H1 (cell line): ENCODE data around the gene PNMA1. TPM values are rescaled to one million over a fixed set of nuclear protein-coding genes. Genes with fewer than 3 reads are reported as not detected.

Experiments
- CTCF ChIA-PET: fragments of 300-600 bp; sonication (Branson Sonifier 250); formaldehyde crosslinking; loops from one replicate; lab custom pipeline; 2021; ENCODE audit not compliant: partially characterized antibody; lab: Charles Lee
- POLR2A ChIA-PET: fragments of 300-600 bp; sonication (Branson Sonifier 250); formaldehyde crosslinking; loops from one replicate; lab custom pipeline; 2021; ENCODE audit warnings: inconsistent platforms; ENCODE audit not compliant: partially characterized antibody; lab: Charles Lee
- DNase-seq, 2 experiments: peaks; one replicate each; pipeline versions ENCODE4 v3.0.0 to v3.0.0-alpha.2; 2010 to 2022; ENCODE audit warnings: low spot score in 2 of 2, low read depth in 1 of 2, mixed read lengths in 1 of 2
- FAIRE-seq: peaks from 2 replicates; lab custom pipeline; 2011; peaks lifted over from hg19 to GRCh38; lab: Jason Lieb, UNC
- H2AFZ ChIP-seq: 2 replicates; pipeline ENCODE4 v1.8.1; 2012; ENCODE audit warnings: low read length, inconsistent platforms
- H2AK5ac ChIP-seq: 2 replicates; pipeline ENCODE4 v1.6.1; 2013; ENCODE audit warnings: low read depth, low read length
- H2BK120ac ChIP-seq: replicated peaks from 2 replicates; pipeline ENCODE3; 2013; ENCODE audit warnings: low read depth, low read length, inconsistent platforms
- H2BK12ac ChIP-seq: 2 replicates; pipeline ENCODE4 v1.6.1; 2013; ENCODE audit warnings: low read depth, low read length
- H2BK15ac ChIP-seq: 2 replicates; pipeline ENCODE4 v1.6.1; 2013; ENCODE audit warnings: low read length
- H2BK20ac ChIP-seq: 2 replicates; pipeline ENCODE4 v1.6.1; 2013; ENCODE audit warnings: low read length
- H2BK5ac ChIP-seq: 2 replicates; pipeline ENCODE4 v1.6.1; 2013; ENCODE audit warnings: low read depth, low read length
- H3K14ac ChIP-seq: 2 replicates; pipeline ENCODE4 v1.6.1; 2013; ENCODE audit warnings: inconsistent platforms; ENCODE audit not compliant: insufficient read length
- H3K18ac ChIP-seq: 2 replicates; pipeline ENCODE4 v1.6.1; 2013; ENCODE audit warnings: low read length; ENCODE audit errors: extremely low read depth
- H3K23ac ChIP-seq: 2 replicates; pipeline ENCODE4 v1.6.1; 2013; ENCODE audit warnings: inconsistent platforms; ENCODE audit not compliant: insufficient read length
- H3K23me2 ChIP-seq: 2 replicates; pipeline ENCODE4 v1.6.1; 2013; ENCODE audit warnings: low read depth, low read length
- H3K27ac ChIP-seq: 2 replicates; pipeline ENCODE4 v1.6.1; 2011; ENCODE audit warnings: low read depth, low read length, inconsistent platforms
- H3K27me3 ChIP-seq, 4 experiments: replicated peaks in 1 of 4; 1 replicate in 1 of 4; 2 replicates in 3 of 4; pipeline versions ENCODE4 v1.6.1 to v1.8.1; 2011 to 2013; ENCODE audit warnings: low read length in 3 of 4, mild to moderate bottlenecking in 3 of 4, inconsistent platforms in 2 of 4, mixed read lengths in 2 of 4, moderate library complexity in 1 of 4; ENCODE audit not compliant: control insufficient read depth in 3 of 4, insufficient read depth in 3 of 4; ENCODE audit errors: extremely low read depth in 1 of 4
- H3K36me3 ChIP-seq, 4 experiments: 2 replicates each; pipeline versions ENCODE4 v1.6.1 to v1.8.1; 2011 to 2013; ENCODE audit warnings: mild to moderate bottlenecking in 4 of 4, low read length in 3 of 4, moderate library complexity in 2 of 4, control low read depth in 1 of 4, inconsistent platforms in 1 of 4; ENCODE audit not compliant: insufficient read depth in 4 of 4, control insufficient read depth in 2 of 4
- H3K4ac ChIP-seq: replicated peaks from 2 replicates; pipeline ENCODE3; 2013; ENCODE audit warnings: low read length, low read depth, mixed read lengths, inconsistent platforms; ENCODE audit not compliant: insufficient read length
- H3K4me1 ChIP-seq, 4 experiments: replicated peaks in 1 of 4; 1 replicate in 1 of 4; 2 replicates in 3 of 4; pipeline versions ENCODE4 v1.6.1 to v1.8.1; 2011 to 2013; ENCODE audit warnings: low read length in 3 of 4, inconsistent platforms in 2 of 4, mixed read lengths in 1 of 4; ENCODE audit not compliant: insufficient read depth in 4 of 4, control insufficient read depth in 3 of 4
- H3K4me2 ChIP-seq, 2 experiments: 2 replicates each; pipeline versions ENCODE4 v1.6.1 to v1.8.1; 2011 to 2013; ENCODE audit warnings: low read depth in 2 of 2, low read length in 2 of 2, control low read depth in 1 of 2, inconsistent platforms in 1 of 2, mild to moderate bottlenecking in 1 of 2; ENCODE audit not compliant: insufficient read depth in 1 of 2
- H3K4me3 ChIP-seq, 4 experiments: fragments of 200-600, 300-600 bp in 1 of 4; sonication (generic), shearing (Covaris generic), sonication (Bioruptor Twin) in 1 of 4; 2 replicates each; pipeline versions ENCODE4 v1.5.1 to v1.8.1; 2011 to 2016; ENCODE audit warnings: low read length in 4 of 4, low read depth in 3 of 4, control low read depth in 2 of 4, inconsistent platforms in 2 of 4, mild to moderate bottlenecking in 2 of 4, mixed read lengths in 1 of 4, moderate library complexity in 1 of 4; ENCODE audit not compliant: insufficient read depth in 2 of 4; ENCODE audit errors: extremely low read depth in 1 of 4
- H3K56ac ChIP-seq: replicated peaks from 2 replicates; pipeline ENCODE3; 2013; ENCODE audit warnings: low read depth, mild to moderate bottlenecking, mixed read lengths, low read length, inconsistent platforms; ENCODE audit not compliant: insufficient read length
- H3K79me1 ChIP-seq: 2 replicates; pipeline ENCODE4 v1.6.1; 2013; ENCODE audit warnings: low read depth, low read length, control low read depth
- H3K79me2 ChIP-seq, 2 experiments: 2 replicates each; pipeline versions ENCODE4 v1.6.1 to v1.8.1; 2012 to 2013; ENCODE audit warnings: low read length in 2 of 2, mild to moderate bottlenecking in 2 of 2, inconsistent platforms in 1 of 2; ENCODE audit not compliant: insufficient read depth in 2 of 2, control insufficient read depth in 1 of 2
- H3K9ac ChIP-seq, 4 experiments: replicated peaks in 1 of 4; 1 replicate in 1 of 4; 2 replicates in 3 of 4; pipeline versions ENCODE4 v1.6.1 to v1.8.1; 2011 to 2013; ENCODE audit warnings: low read depth in 3 of 4, low read length in 3 of 4, control low read depth in 2 of 4, mild to moderate bottlenecking in 2 of 4, moderate library complexity in 2 of 4, inconsistent platforms in 1 of 4; ENCODE audit errors: extremely low read depth in 1 of 4
- H3K9me3 ChIP-seq, 2 experiments: 2 replicates each; pipeline versions ENCODE4 v1.6.1 to v1.8.1; 2012 to 2013; ENCODE audit warnings: mild to moderate bottlenecking in 2 of 2, moderate library complexity in 2 of 2, control low read depth in 1 of 2, inconsistent platforms in 1 of 2, low read depth in 1 of 2, low read length in 1 of 2, mixed read lengths in 1 of 2; ENCODE audit not compliant: insufficient read depth in 2 of 2
- H4K20me1 ChIP-seq, 2 experiments: replicated peaks in 1 of 2; 2 replicates each; pipeline versions ENCODE3 to v1.8.1; 2011 to 2013; ENCODE audit warnings: inconsistent platforms in 2 of 2, low read length in 2 of 2, mild to moderate bottlenecking in 1 of 2; ENCODE audit not compliant: insufficient read depth in 2 of 2, control insufficient read depth in 1 of 2
- H4K5ac ChIP-seq: 2 replicates; pipeline ENCODE4 v1.6.1; 2013; ENCODE audit warnings: low read length, low read depth, mixed read lengths, inconsistent platforms; ENCODE audit not compliant: insufficient read length
- H4K8ac ChIP-seq: 2 replicates; pipeline ENCODE4 v1.8.0; 2013; ENCODE audit warnings: mild to moderate bottlenecking, moderate library complexity, low read length, inconsistent platforms; ENCODE audit not compliant: insufficient read depth; ENCODE audit errors: extremely low read depth
- H4K91ac ChIP-seq: replicated peaks from 2 replicates; pipeline ENCODE3; 2013; ENCODE audit warnings: low read length, mixed read lengths, inconsistent platforms; ENCODE audit not compliant: insufficient read length
- BACH1 ChIP-seq: IDR thresholded peaks from 2 replicates; pipeline ENCODE4 v1.6.1; 2012; ENCODE audit warnings: low read length, improper control_type of control experiment
- EP300 ChIP-seq, 2 experiments: IDR thresholded peaks; 1 replicate in 1 of 2; 2 replicates in 1 of 2; pipeline ENCODE4 v1.6.1; 2011 to 2012; ENCODE audit warnings: low read depth in 2 of 2, low read length in 2 of 2, mild to moderate bottlenecking in 2 of 2, borderline replicate concordance in 1 of 2, inconsistent platforms in 1 of 2, moderate library complexity in 1 of 2
- JUND ChIP-seq: IDR thresholded peaks from 2 replicates; pipeline ENCODE4 v1.6.1; 2011; ENCODE audit warnings: mild to moderate bottlenecking, improper control_type of control experiment, low read length
- MAFK ChIP-seq: IDR thresholded peaks from 2 replicates; pipeline ENCODE4 v1.6.1; 2012; ENCODE audit warnings: low read depth, mild to moderate bottlenecking, improper control_type of control experiment, low read length
- RFX5 ChIP-seq: IDR thresholded peaks from 2 replicates; pipeline ENCODE4 v1.6.1; 2011; ENCODE audit warnings: low read depth, low read length, improper control_type of control experiment, borderline replicate concordance
- SAP30 ChIP-seq: fragments of 300-600 bp; sonication (generic); IDR thresholded peaks from 2 replicates; pipeline ENCODE4 v1.7.1; 2012; ENCODE audit warnings: low read length, moderate library complexity, mild to moderate bottlenecking, inconsistent platforms; ENCODE audit not compliant: insufficient read depth, insufficient replicate concordance
- SIN3A ChIP-seq, 2 experiments: IDR thresholded peaks in 1 of 2; conservative IDR thresholded peaks in 1 of 2; 2 replicates each; pipeline ENCODE4 v1.6.1; 2011 to 2012; ENCODE audit warnings: low read length in 2 of 2, improper control_type of control experiment in 1 of 2, low read depth in 1 of 2, mild to moderate bottlenecking in 1 of 2
- SP1 ChIP-seq: IDR thresholded peaks from 2 replicates; pipeline ENCODE4 v1.6.1; 2011; ENCODE audit warnings: low read depth, low read length
- SRF ChIP-seq: IDR thresholded peaks from 2 replicates; pipeline ENCODE4 v1.6.1; 2011; ENCODE audit warnings: mild to moderate bottlenecking, low read depth, low read length, moderate library complexity
- WGBS, 2 experiments: shearing (Covaris generic) in 1 of 2; methylation state at CpG; one replicate each; pipeline versions ENCODE4 v1.1.6 to v1.1.7; 2013 to 2015; ENCODE audit warnings: low lambda C conversion rate in 2 of 2, mixed read lengths in 2 of 2, inconsistent platforms in 1 of 2, low coverage in 1 of 2, missing lambda C conversion rate in 1 of 2; ENCODE audit not compliant: insufficient replicate concordance in 2 of 2, insufficient coverage in 1 of 2, insufficient read length in 1 of 2; ENCODE audit errors: extremely low coverage in 1 of 2, missing lambda C conversion rate in 1 of 2; 5-methylcytosine and 5-hydroxymethylcytosine counted together
- polyA plus RNA-seq, 7 experiments: library from polyadenylated mRNA; depleted of rRNA in 3 of 7; stranded (reverse) in 5 of 7; unstranded in 2 of 7; fragments of >200 nt in 5 of 7; fragments of 200-250 nt in 2 of 7; gene quantifications; 1 replicate in 5 of 7; 2 replicates in 1 of 7; 4 replicates in 1 of 7; pipeline versions ENCODE4 v1.2.1 to v1.2.3, GENCODE V29; 2011 to 2013; ENCODE audit warnings: missing spikeins in 2 of 7, mixed read lengths in 2 of 7
- total RNA-seq: library from RNA; stranded (reverse); fragmentation: NEBNext Ultra II Directional; extraction: Animal tissue kit (Norgen Biotek cat#: 25700); gene quantifications from 2 replicates; pipeline ENCODE4 v1.2.1, GENCODE V29; 2021
- TF ChIP-seq, protein P1 (sequence below): IDR thresholded peaks from 2 replicates; pipeline ENCODE4 v1.6.1; 2012; ENCODE audit warnings: inconsistent platforms

PNMA1 gene
- total and polyA plus RNA-seq, 2 of the 8 experiments (the other 6 are each of a cell fraction or from before 2014, with no cell fraction given): 15.8 to 52.7 TPM

DNA sequence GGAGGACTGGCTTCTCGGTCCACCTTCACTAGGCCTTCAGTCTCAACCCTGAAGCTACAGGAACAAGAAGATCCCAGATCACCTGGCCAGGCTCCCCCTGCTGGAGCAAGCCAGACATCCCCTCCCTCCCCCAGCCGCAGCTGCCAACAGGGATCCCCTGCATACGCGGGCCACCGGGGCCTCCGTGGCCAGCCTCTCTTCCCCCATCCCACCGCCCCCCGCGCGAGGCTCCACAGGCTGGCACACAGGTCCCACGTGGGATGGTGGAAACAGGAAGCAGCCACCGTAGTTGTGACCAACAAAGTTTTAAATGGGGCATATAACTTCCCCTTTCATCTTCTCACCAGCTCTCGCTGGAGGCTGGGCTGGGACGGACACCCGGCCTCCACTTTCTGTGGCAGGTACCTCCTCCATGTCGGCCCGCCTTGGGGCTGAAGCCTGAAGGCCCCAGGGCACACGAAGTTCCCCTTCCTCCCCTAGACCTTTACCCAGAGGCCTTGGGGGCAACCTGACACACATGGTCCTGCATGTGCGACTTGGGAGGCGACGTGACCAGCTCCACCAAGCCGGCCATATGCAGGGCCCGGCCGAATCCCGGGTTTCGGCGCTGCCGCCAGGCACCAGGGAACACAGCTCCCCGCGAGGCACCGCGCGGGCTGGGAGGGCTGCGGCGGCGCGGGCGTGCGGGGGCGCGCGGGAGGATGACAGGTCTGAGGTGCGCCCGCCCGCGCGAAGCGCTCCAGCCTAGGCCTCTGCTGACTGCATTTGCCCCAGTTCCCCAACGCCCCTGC lies 44.4 kb upstream of the PNMA1 start:
- Histone ChIP-seq H3K9ac (peak overlapping the region in 3 of 4 experiments; percentile 25 to 83 (median 68); a peak in 5 of 7 replicates), H3K79me2 (peaks cover 0 to 25% of the 10 kb centered on the region in 2 experiments; a peak in 3 of 4 replicates), H3K14ac (no peak overlapping the region), H2BK20ac (no peak overlapping the region), H3K79me1 (no peaks in the 10 kb centered on the region), H3K4me1 (peaks cover 11 to 35% (median 16%) of the 10 kb centered on the region in 4 experiments), H3K18ac (no peak overlapping the region), H4K5ac (no peak overlapping the region), H3K23me2 (peaks cover 11% of the 10 kb centered on the region), H4K8ac (peak overlapping the region; percentile 82; the same call in 1 of the 2 replicates), H3K27ac (no peak overlapping the region), H2AFZ (no peak overlapping the region), H4K91ac (no peak overlapping the region), H2BK120ac (no peak overlapping the region), H2BK5ac (no peak overlapping the region), H4K20me1 (peaks cover 11 to 14% of the 10 kb centered on the region in 2 experiments), H3K4me3 (peak overlapping the region; percentile 55 to 74 (median 66)), H3K9me3 (no peaks in the 10 kb centered on the region), H3K4me2 (peak overlapping the region; percentile 89 to 99), H2AK5ac (no peak overlapping the region), H3K56ac (no peak overlapping the region), H3K27me3 (peaks cover 0 to 15% (median 10%) of the 10 kb centered on the region in 4 experiments; a peak in 5 of 7 replicates), H3K23ac (no peak overlapping the region), H3K4ac (no peak overlapping the region), H3K36me3 (no peaks in the 10 kb centered on the region), H2BK12ac (0 out of 2 replicates have a peak overlapping the region, but pooled peaks have one; percentile 31), H2BK15ac (no peak overlapping the region)
- ChIA-PET CTCF (interaction anchor here (0.5 to 12.5 kb wide), 32 partner anchors 8 to 983 kb away, joined by 3 to 198 read pairs (median 4); no protein-coding TSS in a partner anchor), POLR2A (interaction anchor here (0.6 to 3.6 kb wide), 20 partner anchors 8 to 190 kb away, joined by 3 to 26 read pairs (median 4); partner anchors contain the start of genes ACOT2, PNMA1 and PTGR2)
- WGBS, 2 experiments: 3% methylated on average over 32 of the region's 49 CpGs; no CpG with 5 or more reads in 1 of the 2 experiments
- DNase-seq (peak in 1 of 2 experiments; percentile 90), FAIRE-seq (no peak)
- TF ChIP-seq JUND (0 out of 2 replicates have a peak, but pooled peaks have one; percentile 34), MAFK (no peak), SRF (no peak), SP1 (no peak), SAP30 (no peak), EP300 (IDR thresholded peaks at IDR 0.05; ENCODE audit: borderline replicate concordance in 1 of 2, low read depth in 2 of 2, low read length in 2 of 2) (0 out of 3 replicates have a peak, but pooled peaks of 1 of the 2 experiments have one; percentile 43), BACH1 (peak; percentile 33; the same call in 1 of the 2 replicates), RFX5 (peak; percentile 10; the same call in 1 of the 2 replicates), SIN3A (conservative IDR thresholded peaks at IDR 0.05 in 1 of 2, IDR thresholded peaks at IDR 0.05 in 1 of 2; ENCODE audit: low read depth in 1 of 2, low read length in 2 of 2) (peak in 1 of 2 experiments; percentile 83; a peak in 2 of 4 replicates)
- TF ChIP-seq, protein P1, sequence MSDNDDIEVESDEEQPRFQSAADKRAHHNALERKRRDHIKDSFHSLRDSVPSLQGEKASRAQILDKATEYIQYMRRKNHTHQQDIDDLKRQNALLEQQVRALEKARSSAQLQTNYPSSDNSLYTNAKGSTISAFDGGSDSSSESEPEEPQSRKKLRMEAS: peak; percentile 85
